ENCODE results near the gene APOBEC3H.

The APOBEC3H gene

DNA sequence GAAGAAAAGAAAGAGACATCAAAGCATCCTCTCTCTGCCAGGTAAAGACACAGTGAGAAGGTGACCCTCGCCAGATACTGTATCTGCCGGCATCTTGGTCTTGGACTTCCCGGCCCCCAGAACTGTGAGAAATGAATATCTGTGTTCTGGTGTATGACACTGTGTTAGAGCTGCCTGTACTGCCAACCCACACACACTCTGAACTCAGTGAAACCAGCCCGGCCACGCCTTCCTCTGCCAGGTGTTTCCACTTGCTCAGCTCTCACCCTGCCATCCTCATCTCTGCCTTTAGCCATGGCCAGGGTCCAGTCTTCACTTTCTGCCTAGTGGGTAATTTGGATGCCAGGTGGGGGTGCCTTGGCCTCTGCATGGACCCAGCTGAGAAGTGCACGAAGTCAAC, 31.5 kb downstream of the APOBEC3H start:
- Mint-ChIP-seq H3K27me3 (no peaks in the 10 kb centered on the region), H3K4me1 (ENCODE audit: low read depth in 2 of 2) (peaks cover 0 to 4% of the 10 kb centered on the region in 2 donors), H3K36me3 (ENCODE audit: insufficient read depth) (peaks cover 7% of the 10 kb centered on the region), H3K27ac (no peak overlapping the region), H3K9me3 (no peaks in the 10 kb centered on the region), H3K4me3 (no peak overlapping the region)
- no peak for DNase-seq
- ATAC-seq (replicated peaks) = no peak

GRCh38 chr22:39129081-39129480, 32.0 kb downstream of the APOBEC3H start:
- no peak overlapping the region for H3K4me3 Mint-ChIP-seq
- no peaks in the 10 kb centered on the region for H3K9me3 Mint-ChIP-seq
- peaks cover 0 to 4% of the 10 kb centered on the region in 2 donors for H3K4me1 Mint-ChIP-seq (ENCODE audit: low read depth in 2 of 2)
- H3K36me3 Mint-ChIP-seq (ENCODE audit: insufficient read depth) = peaks cover 7% of the 10 kb centered on the region
- peak overlapping the region; percentile 13 to 38 for H3K27ac Mint-ChIP-seq
- DNase-seq (no peak), ATAC-seq (replicated peaks) (no peak)
- no peaks in the 10 kb centered on the region for H3K27me3 Mint-ChIP-seq

DNA sequence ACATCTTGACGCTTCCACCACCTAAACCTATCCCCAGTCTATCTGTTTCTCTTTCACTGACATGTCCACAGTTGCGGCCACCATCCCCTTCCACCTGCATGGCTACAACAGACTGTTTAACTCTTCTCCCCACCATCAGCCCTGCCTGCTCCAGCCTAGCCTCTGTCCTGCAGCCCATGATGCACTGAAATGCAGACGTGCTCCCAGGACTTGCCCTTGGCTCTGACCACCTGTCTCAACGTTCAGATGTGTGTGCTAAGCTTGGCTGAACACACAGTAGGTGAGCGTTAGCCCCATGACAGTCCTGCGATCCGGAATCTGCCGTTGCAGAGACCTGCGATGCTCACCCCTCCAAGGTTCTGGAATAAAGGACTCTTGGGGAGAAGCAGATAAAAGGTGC, 32.7 kb downstream of the APOBEC3H start:
- Mint-ChIP-seq H3K36me3 (ENCODE audit: insufficient read depth) (peaks cover 7% of the 10 kb centered on the region), H3K4me3 (no peak overlapping the region), H3K4me1 (ENCODE audit: low read depth in 2 of 2) (peaks cover 0 to 4% of the 10 kb centered on the region in 2 donors), H3K27ac (peak overlapping the region in 1 of 2 donors; percentile 31), H3K27me3 (no peaks in the 10 kb centered on the region), H3K9me3 (no peaks in the 10 kb centered on the region)
- ATAC-seq (replicated peaks) (no peak), DNase-seq (no peak)

- Mint-ChIP-seq H3K4me1 (ENCODE audit: low read depth in 2 of 2) (peaks cover 0 to 4% of the 10 kb centered on the region in 2 donors), H3K9me3 (no peaks in the 10 kb centered on the region), H3K4me3 (no peak overlapping the region), H3K27ac (peak overlapping the region in 1 of 2 donors; percentile 31), H3K36me3 (ENCODE audit: insufficient read depth) (peaks cover 7% of the 10 kb centered on the region), H3K27me3 (no peaks in the 10 kb centered on the region)
- ATAC-seq (replicated peaks) (no peak), DNase-seq (no peak)
These were observed 33.2 kb downstream of the APOBEC3H start for GRCh38 chr22:39130152-39130704.

GRCh38 chr22:39130892-39131855, 34.1 kb downstream of the APOBEC3H start:
- H3K27ac Mint-ChIP-seq = peak overlapping the region; percentile 61 to 67
- no peak overlapping the region for H3K4me3 Mint-ChIP-seq

GRCh38 chr22:39132281-39132680, 35.2 kb downstream of the APOBEC3H start:
- Mint-ChIP-seq H3K36me3 (ENCODE audit: insufficient read depth) (peaks cover 7% of the 10 kb centered on the region), H3K4me1 (ENCODE audit: low read depth in 2 of 2) (peaks cover 1 to 7% of the 10 kb centered on the region in 2 donors), H3K27ac (peak overlapping the region; percentile 67 to 68), H3K27me3 (no peaks in the 10 kb centered on the region), H3K9me3 (no peaks in the 10 kb centered on the region), H3K4me3 (no peak overlapping the region)
- no peak for ATAC-seq (replicated peaks)
- DNase-seq = no peak

More at GRCh38 chr22:39130892-39131855, 34.1 kb downstream of the APOBEC3H start:
- no peaks in the 10 kb centered on the region for H3K9me3 Mint-ChIP-seq
- H3K4me1 Mint-ChIP-seq (ENCODE audit: low read depth in 2 of 2) = peaks cover under 1 to 4% of the 10 kb centered on the region in 2 donors
- H3K27me3 Mint-ChIP-seq = no peaks in the 10 kb centered on the region
- DNase-seq (no peak), ATAC-seq (replicated peaks) (no peak)
- H3K36me3 Mint-ChIP-seq (ENCODE audit: insufficient read depth) = peaks cover 7% of the 10 kb centered on the region

DNA sequence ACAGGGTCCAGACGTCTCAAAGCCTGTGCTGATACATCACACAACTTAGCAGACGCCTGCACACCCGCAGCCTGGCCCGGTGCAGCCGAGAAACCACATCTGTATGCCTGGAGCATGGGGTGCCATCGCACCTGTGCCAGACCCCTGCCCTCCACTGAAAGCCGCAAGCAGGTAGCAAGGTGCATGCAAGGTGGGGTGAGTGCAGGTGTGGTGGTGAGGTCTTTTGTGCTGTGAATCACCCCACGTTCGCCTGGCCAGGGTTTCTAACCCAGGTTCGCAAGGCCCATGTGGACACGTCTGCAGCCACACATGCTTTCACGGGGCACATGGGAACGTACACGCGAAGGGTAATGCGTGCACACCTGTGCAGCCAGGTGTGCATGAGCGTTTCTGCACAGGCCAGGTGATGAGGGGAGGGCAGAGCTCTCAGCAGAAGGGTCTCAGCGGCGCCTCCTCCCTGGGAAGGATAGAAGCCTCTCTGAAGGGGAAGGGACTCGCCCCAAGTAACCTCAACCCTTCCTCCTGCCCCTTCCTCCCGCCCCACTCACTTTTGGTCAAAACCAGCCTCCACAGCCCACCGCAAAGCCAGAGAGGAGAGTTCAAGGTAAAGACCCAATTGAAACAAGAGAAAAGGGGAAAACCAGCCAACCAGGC, 36.0 kb downstream of the APOBEC3H start:
- Mint-ChIP-seq H3K4me3 (no peak overlapping the region), H3K27me3 (no peaks in the 10 kb centered on the region), H3K9me3 (no peaks in the 10 kb centered on the region), H3K27ac (peak overlapping the region in 1 of 2 donors; percentile 68), H3K36me3 (ENCODE audit: insufficient read depth) (peaks cover 8% of the 10 kb centered on the region), H3K4me1 (ENCODE audit: low read depth in 2 of 2) (peaks cover 1 to 7% of the 10 kb centered on the region in 2 donors)
- ATAC-seq (replicated peaks) = no peak
- DNase-seq = no peak

DNA sequence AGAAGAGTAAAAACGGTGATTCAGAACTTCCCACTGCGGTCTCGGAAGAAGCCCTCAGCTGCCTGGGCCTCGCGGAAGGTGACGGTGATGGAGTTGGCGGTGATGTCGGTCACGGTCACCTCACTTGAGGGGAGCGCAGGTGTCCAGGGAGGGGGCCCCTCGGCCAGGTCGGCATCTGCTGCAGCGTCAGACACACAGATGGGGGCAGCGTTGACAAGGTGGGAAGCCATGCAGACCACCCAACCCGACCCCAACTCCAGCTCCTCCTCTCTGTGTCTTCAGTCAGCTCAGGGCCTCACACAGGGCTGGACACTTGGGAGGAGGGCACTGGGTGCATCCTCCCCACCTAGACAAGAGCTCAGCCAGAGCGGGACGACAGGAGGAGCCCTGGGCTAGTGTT, 36.8 kb downstream of the APOBEC3H start:
- peaks cover 15% of the 10 kb centered on the region for H3K36me3 Mint-ChIP-seq (ENCODE audit: insufficient read depth)
- no peak for ATAC-seq (replicated peaks)

GRCh38 chr22:39134366-39135091, 37.5 kb downstream of the APOBEC3H start:
- ATAC-seq (replicated peaks) (no peak), DNase-seq (no peak)
- Mint-ChIP-seq H3K4me1 (ENCODE audit: low read depth in 2 of 2) (peaks cover 1 to 7% of the 10 kb centered on the region in 2 donors), H3K27me3 (no peaks in the 10 kb centered on the region), H3K4me3 (no peak overlapping the region), H3K27ac (no peak overlapping the region), H3K9me3 (no peaks in the 10 kb centered on the region), H3K36me3 (ENCODE audit: insufficient read depth) (peaks cover 15% of the 10 kb centered on the region)

More for the DNA sequence above, 36.8 kb downstream of the APOBEC3H start:
- Mint-ChIP-seq H3K4me3 (no peak overlapping the region), H3K27ac (no peak overlapping the region), H3K27me3 (no peaks in the 10 kb centered on the region), H3K9me3 (no peaks in the 10 kb centered on the region), H3K4me1 (ENCODE audit: low read depth in 2 of 2) (peaks cover 1 to 7% of the 10 kb centered on the region in 2 donors)
- no peak for DNase-seq

- Mint-ChIP-seq H3K27ac (peak overlapping the region in 1 of 2 donors; percentile 74), H3K36me3 (ENCODE audit: insufficient read depth) (peaks cover 18% of the 10 kb centered on the region), H3K9me3 (no peaks in the 10 kb centered on the region), H3K27me3 (no peaks in the 10 kb centered on the region), H3K4me1 (ENCODE audit: low read depth in 2 of 2) (peaks cover 1 to 7% of the 10 kb centered on the region in 2 donors), H3K4me3 (no peak overlapping the region)
- ATAC-seq (replicated peaks) (peak; percentile 68), DNase-seq (peak; percentile 35 to 38 (median 36))
These were observed 38.2 kb downstream of the APOBEC3H start for GRCh38 chr22:39135092-39135896.

- Mint-ChIP-seq H3K9me3 (no peaks in the 10 kb centered on the region), H3K27ac (peak overlapping the region in 1 of 2 donors; percentile 26), H3K36me3 (ENCODE audit: insufficient read depth) (peaks cover 23% of the 10 kb centered on the region), H3K27me3 (no peaks in the 10 kb centered on the region), H3K4me3 (no peak overlapping the region), H3K4me1 (ENCODE audit: low read depth in 2 of 2) (peaks cover 1 to 4% of the 10 kb centered on the region in 2 donors)
- DNase-seq (no peak), ATAC-seq (replicated peaks) (no peak)
These were observed 39.3 kb downstream of the APOBEC3H start for GRCh38 chr22:39136317-39136716.

GRCh38 chr22:39138357-39138997, 41.4 kb downstream of the APOBEC3H start:
- no peaks in the 10 kb centered on the region for H3K27me3 Mint-ChIP-seq

More at GRCh38 chr22:39138357-39138997, 41.4 kb downstream of the APOBEC3H start:
- Mint-ChIP-seq H3K4me1 (ENCODE audit: low read depth in 2 of 2) (peaks cover 1 to 4% of the 10 kb centered on the region in 2 donors), H3K4me3 (no peak overlapping the region), H3K9me3 (no peaks in the 10 kb centered on the region), H3K27ac (no peak overlapping the region), H3K36me3 (ENCODE audit: insufficient read depth) (peaks cover 18% of the 10 kb centered on the region)
- DNase-seq = no peak
- ATAC-seq (replicated peaks) = no peak

Measured in effector memory CD8-positive, alpha-beta T cell (primary cell).